ENCODE measurements around the gene MAMDC4. TPM values are rescaled to one million over a fixed set of nuclear protein-coding genes. Genes with fewer than 3 reads are reported as not detected.

Gene MAMDC4
- total and polyA plus RNA-seq, 2 experiments from 2014 or later: 1.7 to 6.8 TPM

GRCh38 chr9:136881691-136882108, 29.6 kb downstream of the MAMDC4 start:
- Histone ChIP-seq H3K9me2 (ENCODE audit: insufficient read depth) (no peaks in the 10 kb centered on the region), H4K20me1 (replicated peaks; ENCODE audit: insufficient read depth) (no peaks in the 10 kb centered on the region), H2AFZ (no peak overlapping the region), H3K79me2 (replicated peaks; ENCODE audit: insufficient read depth) (no peaks in the 10 kb centered on the region), H3K27me3 (ENCODE audit: insufficient read depth) (no peaks in the 10 kb centered on the region), H3K4me2 (no peak overlapping the region), H3K4me1 (ENCODE audit: insufficient read depth) (no peaks in the 10 kb centered on the region), H3K4me3 (no peak overlapping the region), H3K36me3 (ENCODE audit: insufficient read depth) (no peaks in the 10 kb centered on the region), H3F3A (replicated peaks; ENCODE audit: low read depth) (no peaks in the 10 kb centered on the region; the same call in 1 of the 2 replicates), H3K27ac (ENCODE audit: low read depth) (no peak overlapping the region)
- Mint-ChIP-seq H3K27ac (no peak overlapping the region), H3K9me3 (peaks cover 8% of the 10 kb centered on the region; the same call in 1 of the 3 replicates), H3K27me3 (ENCODE audit: insufficient read depth, low read depth, poor library complexity) (peaks cover 14% of the 10 kb centered on the region), H3K36me3 (ENCODE audit: low read depth) (no peaks in the 10 kb centered on the region), H3K4me1 (no peaks in the 10 kb centered on the region), H3K4me3 (no peak overlapping the region)
- TF ChIP-seq CREB1 (CRISPR knock-in tag; IDR thresholded peaks at IDR 0.05; ENCODE audit: low read depth): no peak
- TF ChIP-seq STAT1 (IDR thresholded peaks at IDR 0.05; ENCODE audit: unreplicated experiment): no peak
- TF ChIP-seq ZNF462 (CRISPR knock-in tag; IDR thresholded peaks at IDR 0.05): no peak
- TF ChIP-seq NANOG (IDR thresholded peaks at IDR 0.05; ENCODE audit: borderline replicate concordance): no peak
- no peak for TF ChIP-seq POLR2AphosphoS5 (IDR thresholded peaks at IDR 0.05; ENCODE audit: low read depth)
- no peak for TF ChIP-seq EZH2phosphoT487 (IDR thresholded peaks at IDR 0.05; ENCODE audit: unreplicated experiment)
- TF ChIP-seq, protein P1, sequence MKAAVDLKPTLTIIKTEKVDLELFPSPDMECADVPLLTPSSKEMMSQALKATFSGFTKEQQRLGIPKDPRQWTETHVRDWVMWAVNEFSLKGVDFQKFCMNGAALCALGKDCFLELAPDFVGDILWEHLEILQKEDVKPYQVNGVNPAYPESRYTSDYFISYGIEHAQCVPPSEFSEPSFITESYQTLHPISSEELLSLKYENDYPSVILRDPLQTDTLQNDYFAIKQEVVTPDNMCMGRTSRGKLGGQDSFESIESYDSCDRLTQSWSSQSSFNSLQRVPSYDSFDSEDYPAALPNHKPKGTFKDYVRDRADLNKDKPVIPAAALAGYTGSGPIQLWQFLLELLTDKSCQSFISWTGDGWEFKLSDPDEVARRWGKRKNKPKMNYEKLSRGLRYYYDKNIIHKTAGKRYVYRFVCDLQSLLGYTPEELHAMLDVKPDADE (IDR thresholded peaks at IDR 0.05): no peak
- TF ChIP-seq, protein P2, sequence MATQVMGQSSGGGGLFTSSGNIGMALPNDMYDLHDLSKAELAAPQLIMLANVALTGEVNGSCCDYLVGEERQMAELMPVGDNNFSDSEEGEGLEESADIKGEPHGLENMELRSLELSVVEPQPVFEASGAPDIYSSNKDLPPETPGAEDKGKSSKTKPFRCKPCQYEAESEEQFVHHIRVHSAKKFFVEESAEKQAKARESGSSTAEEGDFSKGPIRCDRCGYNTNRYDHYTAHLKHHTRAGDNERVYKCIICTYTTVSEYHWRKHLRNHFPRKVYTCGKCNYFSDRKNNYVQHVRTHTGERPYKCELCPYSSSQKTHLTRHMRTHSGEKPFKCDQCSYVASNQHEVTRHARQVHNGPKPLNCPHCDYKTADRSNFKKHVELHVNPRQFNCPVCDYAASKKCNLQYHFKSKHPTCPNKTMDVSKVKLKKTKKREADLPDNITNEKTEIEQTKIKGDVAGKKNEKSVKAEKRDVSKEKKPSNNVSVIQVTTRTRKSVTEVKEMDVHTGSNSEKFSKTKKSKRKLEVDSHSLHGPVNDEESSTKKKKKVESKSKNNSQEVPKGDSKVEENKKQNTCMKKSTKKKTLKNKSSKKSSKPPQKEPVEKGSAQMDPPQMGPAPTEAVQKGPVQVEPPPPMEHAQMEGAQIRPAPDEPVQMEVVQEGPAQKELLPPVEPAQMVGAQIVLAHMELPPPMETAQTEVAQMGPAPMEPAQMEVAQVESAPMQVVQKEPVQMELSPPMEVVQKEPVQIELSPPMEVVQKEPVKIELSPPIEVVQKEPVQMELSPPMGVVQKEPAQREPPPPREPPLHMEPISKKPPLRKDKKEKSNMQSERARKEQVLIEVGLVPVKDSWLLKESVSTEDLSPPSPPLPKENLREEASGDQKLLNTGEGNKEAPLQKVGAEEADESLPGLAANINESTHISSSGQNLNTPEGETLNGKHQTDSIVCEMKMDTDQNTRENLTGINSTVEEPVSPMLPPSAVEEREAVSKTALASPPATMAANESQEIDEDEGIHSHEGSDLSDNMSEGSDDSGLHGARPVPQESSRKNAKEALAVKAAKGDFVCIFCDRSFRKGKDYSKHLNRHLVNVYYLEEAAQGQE (IDR thresholded peaks at IDR 0.05; ENCODE audit: unreplicated experiment): no peak
- no peak for TF ChIP-seq JUNB (IDR thresholded peaks at IDR 0.05; ENCODE audit: unreplicated experiment)
- TF ChIP-seq, protein P3, sequence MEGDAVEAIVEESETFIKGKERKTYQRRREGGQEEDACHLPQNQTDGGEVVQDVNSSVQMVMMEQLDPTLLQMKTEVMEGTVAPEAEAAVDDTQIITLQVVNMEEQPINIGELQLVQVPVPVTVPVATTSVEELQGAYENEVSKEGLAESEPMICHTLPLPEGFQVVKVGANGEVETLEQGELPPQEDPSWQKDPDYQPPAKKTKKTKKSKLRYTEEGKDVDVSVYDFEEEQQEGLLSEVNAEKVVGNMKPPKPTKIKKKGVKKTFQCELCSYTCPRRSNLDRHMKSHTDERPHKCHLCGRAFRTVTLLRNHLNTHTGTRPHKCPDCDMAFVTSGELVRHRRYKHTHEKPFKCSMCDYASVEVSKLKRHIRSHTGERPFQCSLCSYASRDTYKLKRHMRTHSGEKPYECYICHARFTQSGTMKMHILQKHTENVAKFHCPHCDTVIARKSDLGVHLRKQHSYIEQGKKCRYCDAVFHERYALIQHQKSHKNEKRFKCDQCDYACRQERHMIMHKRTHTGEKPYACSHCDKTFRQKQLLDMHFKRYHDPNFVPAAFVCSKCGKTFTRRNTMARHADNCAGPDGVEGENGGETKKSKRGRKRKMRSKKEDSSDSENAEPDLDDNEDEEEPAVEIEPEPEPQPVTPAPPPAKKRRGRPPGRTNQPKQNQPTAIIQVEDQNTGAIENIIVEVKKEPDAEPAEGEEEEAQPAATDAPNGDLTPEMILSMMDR (conservative IDR thresholded peaks at IDR 0.05; ENCODE audit: low read depth in 2 of 2): no peak
- TF ChIP-seq ZNF331 (CRISPR knock-in tag; IDR thresholded peaks at IDR 0.05; ENCODE audit: low read depth): no peak
- TF ChIP-seq EZH2 (IDR thresholded peaks at IDR 0.05; ENCODE audit: low read depth, unreplicated experiment): no peak
- no peak for TF ChIP-seq ZNF114 (CRISPR knock-in tag; IDR thresholded peaks at IDR 0.05)
- DNase-seq (ENCODE audit: low spot score) (no peak), ATAC-seq (peak; percentile 5)

Measured in GM23338 (cell line).